MM.1S (cell line): ENCODE data around the gene DSCAML1.

Experiments
- DNase-seq: peaks from one replicate; pipeline ENCODE4 v3.0.0-alpha.2; 2015
- H2AFZ ChIP-seq: fragments of 300-600 bp; sonication (generic); 2 replicates; pipeline ENCODE4 v1.6.0; 2016; ENCODE audit warnings: antibody characterized with exemption, low read length
- H3F3A ChIP-seq: fragments of 300-600 bp; sonication (generic); 2 replicates; pipeline ENCODE4 v1.6.1; 2016; ENCODE audit warnings: mild to moderate bottlenecking, antibody characterized with exemption, low read length, moderate library complexity, mixed read lengths; ENCODE audit not compliant: insufficient read depth
- H3K27ac ChIP-seq: fragments of 300-600 bp; sonication (generic); 2 replicates; pipeline ENCODE4 v1.5.1; 2016; ENCODE audit warnings: mild to moderate bottlenecking, low read length
- H3K27me3 ChIP-seq: fragments of 300-600 bp; sonication (generic); replicated peaks from 2 replicates; pipeline ENCODE4 v1.6.0; 2016; ENCODE audit warnings: low read length; ENCODE audit not compliant: insufficient read depth
- H3K36me3 ChIP-seq: fragments of 300-600 bp; sonication (generic); replicated peaks from 2 replicates; pipeline ENCODE4 v1.6.1; 2016; ENCODE audit warnings: mild to moderate bottlenecking, low read length, mixed read lengths; ENCODE audit not compliant: insufficient read depth
- H3K4me1 ChIP-seq: fragments of 300-600 bp; sonication (generic); 2 replicates; pipeline ENCODE4 v1.6.1; 2016; ENCODE audit warnings: low read length, mixed read lengths
- H3K4me2 ChIP-seq: fragments of 300-600 bp; sonication (generic); 2 replicates; pipeline ENCODE4 v1.6.0; 2016; ENCODE audit warnings: low read depth, low read length
- H3K4me3 ChIP-seq: fragments of 300-600 bp; sonication (generic); 2 replicates; pipeline ENCODE4 v1.5.1; 2016; ENCODE audit warnings: low read length, mixed read lengths
- H3K79me2 ChIP-seq: fragments of 300-600 bp; sonication (generic); 2 replicates; pipeline ENCODE4 v1.6.1; 2016; ENCODE audit warnings: mixed run types, low read length, mixed read lengths
- H3K9ac ChIP-seq: fragments of 300-600 bp; sonication (generic); 2 replicates; pipeline ENCODE4 v1.6.1; 2016; ENCODE audit warnings: low read length, mixed read lengths
- H3K9me2 ChIP-seq: fragments of 300-600 bp; sonication (generic); replicated peaks from 2 replicates; pipeline ENCODE4 v1.6.1; 2016; ENCODE audit warnings: mild to moderate bottlenecking, low read length, mixed read lengths; ENCODE audit not compliant: insufficient read depth
- H3K9me3 ChIP-seq: fragments of 300-600 bp; sonication (generic); replicated peaks from 2 replicates; pipeline ENCODE4 v1.6.1; 2016; ENCODE audit warnings: mild to moderate bottlenecking, low read length, mixed read lengths; ENCODE audit not compliant: insufficient read depth
- H4K20me1 ChIP-seq: fragments of 300-600 bp; sonication (generic); 2 replicates; pipeline ENCODE4 v1.6.1; 2016; ENCODE audit warnings: mild to moderate bottlenecking, low read length, moderate library complexity, mixed read lengths; ENCODE audit not compliant: insufficient read depth
- CTCF ChIP-seq: fragments of 300-600 bp; sonication (generic); IDR thresholded peaks from 2 replicates; pipeline ENCODE4 v1.5.1; 2016; ENCODE audit warnings: antibody characterized with exemption, low read length, mixed read lengths
- EZH2 ChIP-seq: fragments of 300-600 bp; sonication (generic); optimal IDR thresholded peaks from 2 replicates; pipeline ENCODE3; 2017; ENCODE audit warnings: low read depth, mild to moderate bottlenecking, antibody characterized with exemption, low read length, mixed read lengths
- EZH2phosphoT487 ChIP-seq: fragments of 300-600 bp; sonication (generic); IDR thresholded peaks from 2 replicates; pipeline ENCODE4 v1.6.1; 2018; ENCODE audit warnings: antibody characterized with exemption, low read length

The DSCAML1 gene

DNA sequence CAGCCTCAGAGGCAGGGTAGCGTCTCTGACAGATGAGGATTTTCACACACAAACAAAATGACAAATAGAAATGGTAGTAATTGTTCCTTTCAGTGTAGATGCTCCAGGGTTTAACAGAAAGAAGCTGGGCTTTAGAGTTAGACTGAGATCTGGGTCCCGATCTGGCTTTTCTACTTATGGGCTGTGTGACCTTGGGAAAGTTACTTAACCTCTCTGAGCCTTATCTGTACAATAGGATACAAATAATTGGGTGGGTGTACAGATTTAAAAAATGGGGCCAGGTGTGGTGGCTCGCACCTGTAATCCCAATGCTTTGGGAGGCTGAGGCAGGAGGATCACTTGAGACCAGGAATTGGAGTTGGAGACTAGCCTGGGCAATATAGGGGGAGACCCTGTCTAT is 264.4 kb downstream of the DSCAML1 start:
- no peaks in the 10 kb centered on the region for H3F3A ChIP-seq
- no peak overlapping the region for H2AFZ ChIP-seq
- no peaks in the 10 kb centered on the region for H4K20me1 ChIP-seq
- no peak overlapping the region for H3K4me2 ChIP-seq
- no peak overlapping the region for H3K4me3 ChIP-seq
- no peak overlapping the region for H3K27ac ChIP-seq
- TF ChIP-seq CTCF (no peak), EZH2phosphoT487 (no peak), EZH2 (no peak)
- no peak for DNase-seq
- H3K79me2 ChIP-seq = no peaks in the 10 kb centered on the region
- H3K36me3 ChIP-seq = no peaks in the 10 kb centered on the region
- no peaks in the 10 kb centered on the region for H3K9me2 ChIP-seq
- H3K9ac ChIP-seq = no peak overlapping the region
- H3K27me3 ChIP-seq = peaks cover 71% of the 10 kb centered on the region
- H3K4me1 ChIP-seq = no peaks in the 10 kb centered on the region
- H3K9me3 ChIP-seq = no peaks in the 10 kb centered on the region

DNA sequence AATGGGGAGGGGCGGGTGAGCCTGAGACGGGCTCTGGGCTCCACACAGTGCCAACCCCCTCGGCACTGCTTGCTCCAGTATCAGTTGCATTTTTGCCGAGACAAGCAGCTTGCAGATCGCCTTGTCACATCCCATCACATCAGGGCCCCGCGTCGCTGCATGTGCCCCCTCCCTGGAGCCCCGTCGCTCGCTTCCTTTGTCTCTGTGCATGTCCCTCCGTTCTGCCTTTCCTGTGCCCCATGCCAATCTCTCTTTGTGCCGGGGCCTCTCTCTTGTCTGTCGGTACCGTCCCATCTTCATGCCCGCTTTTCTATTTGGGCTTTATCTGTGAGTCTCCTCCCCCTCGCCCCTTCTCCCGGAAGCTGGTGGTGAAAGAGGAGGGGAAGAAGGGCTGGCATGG is 267.2 kb downstream of the DSCAML1 start:
- no peaks in the 10 kb centered on the region for H3F3A ChIP-seq
- H3K79me2 ChIP-seq = no peaks in the 10 kb centered on the region
- no peak for DNase-seq
- no peak overlapping the region for H3K9ac ChIP-seq
- no peaks in the 10 kb centered on the region for H3K9me2 ChIP-seq
- no peaks in the 10 kb centered on the region for H3K36me3 ChIP-seq
- no peak overlapping the region for H3K4me3 ChIP-seq
- no peak overlapping the region for H2AFZ ChIP-seq
- H3K27ac ChIP-seq = no peak overlapping the region
- no peaks in the 10 kb centered on the region for H3K9me3 ChIP-seq
- TF ChIP-seq EZH2 (no peak), CTCF (no peak), EZH2phosphoT487 (no peak)
- peaks cover 53% of the 10 kb centered on the region for H3K27me3 ChIP-seq
- no peaks in the 10 kb centered on the region for H4K20me1 ChIP-seq
- H3K4me2 ChIP-seq = no peak overlapping the region
- no peaks in the 10 kb centered on the region for H3K4me1 ChIP-seq

DNA sequence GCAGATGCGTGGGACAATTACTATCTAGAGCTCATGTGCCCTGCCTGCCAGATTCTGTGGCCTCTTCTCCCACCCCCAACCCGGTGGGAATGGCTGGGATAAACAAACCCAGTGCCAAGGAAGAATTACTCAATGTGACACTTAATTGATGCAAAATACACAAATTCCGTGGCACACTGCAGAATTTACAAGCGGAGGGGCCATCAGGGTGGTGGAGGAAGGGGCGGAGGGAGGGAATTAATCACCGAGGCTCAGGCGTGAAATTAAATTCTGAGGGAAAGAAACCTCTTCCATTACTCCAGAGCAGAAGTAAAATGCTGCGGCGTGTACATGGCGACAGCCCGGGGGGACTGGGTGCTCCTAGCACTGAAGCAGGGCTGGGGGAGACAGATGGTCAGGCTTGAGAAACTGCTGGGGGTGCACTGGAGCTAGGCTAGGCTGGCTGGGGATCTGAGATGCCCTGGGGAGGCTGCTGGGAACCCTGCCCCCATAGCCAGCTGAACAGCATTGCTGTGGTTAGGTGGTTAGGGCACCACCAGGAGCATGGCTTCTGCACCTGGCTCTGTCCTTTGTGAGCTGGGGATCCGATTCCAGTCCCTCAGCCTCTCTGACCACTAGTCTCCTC is 268.8 kb downstream of the DSCAML1 start:
- Histone ChIP-seq H4K20me1 (no peaks in the 10 kb centered on the region), H3K27ac (no peak overlapping the region), H3K36me3 (no peaks in the 10 kb centered on the region), H3K4me3 (no peak overlapping the region), H3K4me1 (no peaks in the 10 kb centered on the region), H3K79me2 (no peaks in the 10 kb centered on the region), H3K9ac (no peak overlapping the region), H3K4me2 (no peak overlapping the region), H3K9me3 (no peaks in the 10 kb centered on the region), H3K9me2 (no peaks in the 10 kb centered on the region), H3K27me3 (peaks cover 54% of the 10 kb centered on the region), H2AFZ (no peak overlapping the region), H3F3A (no peaks in the 10 kb centered on the region)
- TF ChIP-seq EZH2 = no peak
- no peak for TF ChIP-seq CTCF
- peak; percentile 86 for DNase-seq
